Activated T-helper 17 cell treated with anti-CD3 and anti-CD28 coated beads, Interleukin-2, amount 50 U/mL, for 72 hours (primary cell): ENCODE measurements around the gene FITM1. TPM values are rescaled to one million over a fixed set of nuclear protein-coding genes. Genes with fewer than 3 reads are reported as not detected.

Experiments used
- ATAC-seq: fragments of 150-1000 bp; cut with Tn5 transposase; replicated peaks from 2 replicates; pipeline ENCODE4 v1.10.0; 2021; ENCODE audit warnings: mild to moderate bottlenecking, moderate library complexity
- H3K27ac Mint-ChIP-seq: one replicate; pipeline ENCODE4 v1.8.0; 2022; ENCODE audit warnings: mixed read lengths
- H3K27me3 Mint-ChIP-seq: one replicate; pipeline ENCODE4 v1.8.0; 2022; ENCODE audit warnings: mixed read lengths
- H3K36me3 Mint-ChIP-seq: one replicate; pipeline ENCODE4 v1.8.0; 2022; ENCODE audit warnings: low read depth, mild to moderate bottlenecking, mixed read lengths
- H3K4me1 Mint-ChIP-seq: one replicate; pipeline ENCODE4 v1.8.0; 2022; ENCODE audit warnings: mixed read lengths
- H3K4me3 Mint-ChIP-seq: one replicate; pipeline ENCODE4 v1.8.0; 2022; ENCODE audit warnings: mild to moderate bottlenecking, mixed read lengths
- H3K9me3 Mint-ChIP-seq: one replicate; pipeline ENCODE4 v1.8.0; 2022; ENCODE audit warnings: mixed read lengths
- total RNA-seq, 2 donors: library from RNA; stranded (reverse); gene quantifications; one replicate each; pipeline ENCODE4 v1.2.3, GENCODE V29; 2022

FITM1 gene
- total RNA-seq, 2 donors from 2014 or later, result 0.58 TPM; not detected in 1

GRCh38 chr14:24181371-24182077, 51.1 kb downstream of the FITM1 start:
- peak; percentile 8 for ATAC-seq
- H3K36me3 Mint-ChIP-seq, result peaks cover 85% of the 10 kb centered on the region
- H3K27ac Mint-ChIP-seq, result no peak overlapping the region
- no peaks in the 10 kb centered on the region for H3K27me3 Mint-ChIP-seq
- H3K4me1 Mint-ChIP-seq, result no peaks in the 10 kb centered on the region
- no peak overlapping the region for H3K4me3 Mint-ChIP-seq
- no peaks in the 10 kb centered on the region for H3K9me3 Mint-ChIP-seq

Other genes starting within 250 kb of the FITM1 start
- gene DHRS4, start 176.9 kb upstream of the FITM1 start, total RNA-seq, result 10 to 100 TPM; 14.6 to 15.0 TPM
- 10 to 100 TPM; 15.8 to 17.9 TPM for gene DHRS4L2, start 141.7 kb upstream of the FITM1 start, total RNA-seq
- gene CARMIL3, start 78.7 kb upstream of the FITM1 start, total RNA-seq, result 1 to 10 TPM; 2.1 to 4.2 TPM
- not detected for gene CPNE6, start 59.1 kb upstream of the FITM1 start, total RNA-seq
- 10 to 100 TPM; 31.4 to 57.6 TPM for gene PCK2, start 36.3 kb upstream of the FITM1 start, total RNA-seq
- 10 to 100 TPM; 72.4 to 94.8 TPM for gene DCAF11, start 15.9 kb upstream of the FITM1 start, total RNA-seq
- 1 to 10 TPM; 1.7 to 2.5 TPM for gene NRL, start 15.7 kb upstream of the FITM1 start, total RNA-seq
- gene PSME1, start 5.5 kb downstream of the FITM1 start, total RNA-seq, result 100 to 1,000 TPM; 361 to 375 TPM
- 10 to 100 TPM; 31.0 to 43.8 TPM for gene EMC9, start 10.9 kb downstream of the FITM1 start, total RNA-seq
- 100 to 1,000 TPM; 339 to 489 TPM for gene PSME2, start 16.0 kb downstream of the FITM1 start, total RNA-seq
- 10 to 100 TPM; 56.6 to 86.7 TPM for gene RNF31, start 16.8 kb downstream of the FITM1 start, total RNA-seq
- gene IRF9, start 30.6 kb downstream of the FITM1 start, total RNA-seq, result 100 to 1,000 TPM; 106 to 190 TPM
- gene REC8, start 41.4 kb downstream of the FITM1 start, total RNA-seq, result 10 to 100 TPM; 35.7 to 58.8 TPM
- 10 to 100 TPM; 34.0 to 78.7 TPM for gene IPO4, start 58.2 kb downstream of the FITM1 start, total RNA-seq
- gene TM9SF1, start 64.8 kb downstream of the FITM1 start, total RNA-seq, result 10 to 100 TPM; 28.6 to 33.4 TPM
- gene TSSK4, start 75.0 kb downstream of the FITM1 start, total RNA-seq, result under 1 TPM in 1 of 2 donors, not detected in 1; 0.82 TPM
- gene CHMP4A, start 82.8 kb downstream of the FITM1 start, total RNA-seq, result 10 to 100 TPM; 62.8 to 69.8 TPM
- 1 to 10 TPM; 4.0 to 7.1 TPM for gene MDP1, start 85.4 kb downstream of the FITM1 start, total RNA-seq
- gene NEDD8, start 101.7 kb downstream of the FITM1 start, total RNA-seq, result 100 to 1,000 TPM; 128 to 243 TPM
- 10 to 100 TPM; 73.2 to 85.0 TPM for gene GMPR2, start 102.3 kb downstream of the FITM1 start, total RNA-seq
- gene TINF2, start 112.0 kb downstream of the FITM1 start, total RNA-seq, result 10 to 100 TPM; 61.4 to 76.4 TPM
- 10 to 100 TPM; 16.1 to 18.2 TPM for gene TGM1, start 132.5 kb downstream of the FITM1 start, total RNA-seq
- 10 to 100 TPM; 61.0 to 68.3 TPM for gene RABGGTA, start 140.9 kb downstream of the FITM1 start, total RNA-seq
- gene DHRS1, start 169.1 kb downstream of the FITM1 start, total RNA-seq, result 10 to 100 TPM; 12.6 to 14.2 TPM
- 10 to 100 TPM; 21.2 to 42.2 TPM for gene NOP9, start 169.2 kb downstream of the FITM1 start, total RNA-seq
- 10 to 100 TPM; 14.9 to 28.1 TPM for gene CIDEB, start 177.3 kb downstream of the FITM1 start, total RNA-seq
- gene LTB4R2, start 179.5 kb downstream of the FITM1 start, total RNA-seq, result 10 to 100 TPM in 1 of 2 donors, 1 to 10 TPM in 1; 8.7 to 13.5 TPM
- gene LTB4R, start 180.8 kb downstream of the FITM1 start, total RNA-seq, result 10 to 100 TPM; 11.6 to 21.4 TPM
- gene ADCY4, start 204.4 kb downstream of the FITM1 start, total RNA-seq, result 10 to 100 TPM in 1 of 2 donors, 1 to 10 TPM in 1; 2.3 to 10.5 TPM
- gene RIPK3, start 209.3 kb downstream of the FITM1 start, total RNA-seq, result 10 to 100 TPM; 12.9 to 17.4 TPM
- under 1 TPM in 1 of 2 donors, not detected in 1; 0.66 TPM for gene NFATC4, start 237.5 kb downstream of the FITM1 start, total RNA-seq